ENCODE data around the gene PAGE1.
"Not testable (repeated sequence)": the region's sequence is repeated elsewhere in the genome, so short reads cannot be mapped to it uniquely, and the experiment has no call there.

PAGE1 gene, protein sequence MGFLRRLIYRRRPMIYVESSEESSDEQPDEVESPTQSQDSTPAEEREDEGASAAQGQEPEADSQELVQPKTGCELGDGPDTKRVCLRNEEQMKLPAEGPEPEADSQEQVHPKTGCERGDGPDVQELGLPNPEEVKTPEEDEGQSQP

DNA sequence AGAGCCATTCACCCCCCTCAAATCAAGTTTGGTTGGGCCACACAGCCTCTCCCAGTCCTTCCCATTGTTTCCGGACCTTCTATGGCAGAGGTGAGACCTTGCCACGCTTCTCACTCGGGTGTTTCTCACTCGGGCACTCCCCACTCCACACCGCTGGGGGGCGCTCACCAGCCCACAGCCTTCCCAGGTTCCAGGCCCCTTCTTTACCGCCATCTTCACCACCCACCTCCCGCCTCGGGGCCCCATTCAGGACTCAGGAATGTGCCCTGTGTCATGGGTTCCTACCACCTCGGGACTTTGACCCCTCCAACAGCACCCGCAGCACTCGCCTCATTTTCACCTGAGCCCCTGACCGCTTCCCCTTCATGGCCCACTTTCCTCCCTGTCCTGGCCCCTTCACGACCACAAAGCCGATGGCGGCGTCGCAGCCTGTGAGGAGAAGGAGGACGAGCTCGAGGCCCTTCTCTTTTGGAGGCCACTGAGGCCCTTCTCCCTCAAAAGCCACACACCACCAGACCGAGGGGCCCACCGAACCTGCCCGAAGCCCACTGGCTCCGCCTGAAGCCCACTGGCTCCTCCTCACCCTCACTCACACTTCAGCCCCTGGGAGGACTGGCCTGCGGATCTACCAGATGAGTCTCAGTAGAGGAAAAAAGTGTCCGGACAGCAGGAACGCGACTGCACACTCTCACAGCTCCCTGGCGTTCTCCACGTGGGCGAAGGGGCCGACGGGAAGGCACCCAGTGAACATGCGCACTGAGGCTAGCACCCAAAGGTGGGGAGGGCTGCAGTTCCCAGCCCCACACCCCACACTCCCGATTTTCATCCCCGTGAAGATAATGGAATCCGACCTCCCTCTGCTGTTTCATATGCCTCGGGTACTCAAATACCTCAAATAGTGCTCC lies at the start of gene PAGE1:
Gene PAGE1, minus strand, starts transcription at position 709 of the 905 bp plus-strand sequence. CDS start 1,214 bp downstream, outside the sequence.
- no peak for DNase-seq

DNA sequence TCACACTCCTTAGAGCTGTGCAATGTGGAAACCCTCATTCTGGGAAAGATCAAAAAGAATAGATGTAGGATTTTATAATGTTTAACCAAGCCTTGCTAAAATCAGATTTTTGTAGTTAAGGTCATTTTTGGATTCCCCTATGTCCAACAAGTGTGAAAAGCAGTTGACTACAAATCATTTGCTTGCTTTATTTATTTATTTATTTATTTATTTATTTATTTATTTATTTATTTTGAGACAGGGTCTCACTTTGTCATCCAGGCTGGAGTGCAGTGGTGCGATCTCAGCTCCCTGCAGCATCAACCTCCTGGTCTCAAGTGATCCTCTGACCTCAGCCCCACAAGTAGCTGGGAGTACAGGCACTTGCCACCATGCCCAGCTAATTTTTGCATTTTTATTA lies 45.7 kb upstream of the PAGE1 start:
- not testable (repeated sequence) for DNase-seq

DNA sequence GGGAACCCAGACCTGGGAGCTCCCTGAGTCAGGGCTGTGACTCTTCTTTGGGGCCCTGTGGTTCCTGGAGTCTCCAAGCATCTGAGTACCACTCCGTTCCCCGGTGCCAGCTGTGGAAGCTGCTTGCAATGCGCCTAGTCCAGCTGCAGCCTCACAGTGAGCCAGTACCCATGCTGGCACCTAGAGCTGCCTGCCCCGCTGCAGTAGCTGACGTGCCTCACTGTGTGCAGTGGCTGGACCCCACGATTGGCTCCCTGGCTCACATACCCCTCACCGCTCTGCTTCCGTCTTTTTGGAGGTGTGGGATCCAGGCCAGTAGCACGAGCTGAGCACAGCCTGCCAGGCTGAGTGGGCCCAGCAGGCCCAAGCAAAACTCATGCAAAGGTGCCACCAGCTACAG lies 32.1 kb upstream of the PAGE1 start:
- no peak for DNase-seq

DNA sequence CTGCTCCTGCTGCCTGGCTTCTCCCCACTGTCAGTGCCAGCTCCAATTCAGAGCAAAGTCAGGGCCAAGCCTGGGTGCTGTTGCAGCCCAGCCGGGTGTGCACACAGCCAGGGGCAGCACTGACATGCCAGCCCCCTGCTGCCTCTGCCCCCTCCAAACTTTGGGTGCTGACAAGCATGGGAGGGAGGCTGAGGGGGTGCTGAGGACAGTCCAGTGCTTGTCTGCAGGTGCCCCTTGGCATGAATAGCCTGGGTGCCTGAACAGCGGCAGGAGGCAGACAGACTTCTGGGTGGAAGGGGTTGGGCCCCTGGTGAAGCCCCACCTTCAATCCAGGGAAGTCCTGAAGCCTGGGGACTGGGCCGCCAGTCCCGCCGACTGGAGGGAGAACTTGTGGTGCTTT lies 31.2 kb upstream of the PAGE1 start:
- no peak for DNase-seq

DNA sequence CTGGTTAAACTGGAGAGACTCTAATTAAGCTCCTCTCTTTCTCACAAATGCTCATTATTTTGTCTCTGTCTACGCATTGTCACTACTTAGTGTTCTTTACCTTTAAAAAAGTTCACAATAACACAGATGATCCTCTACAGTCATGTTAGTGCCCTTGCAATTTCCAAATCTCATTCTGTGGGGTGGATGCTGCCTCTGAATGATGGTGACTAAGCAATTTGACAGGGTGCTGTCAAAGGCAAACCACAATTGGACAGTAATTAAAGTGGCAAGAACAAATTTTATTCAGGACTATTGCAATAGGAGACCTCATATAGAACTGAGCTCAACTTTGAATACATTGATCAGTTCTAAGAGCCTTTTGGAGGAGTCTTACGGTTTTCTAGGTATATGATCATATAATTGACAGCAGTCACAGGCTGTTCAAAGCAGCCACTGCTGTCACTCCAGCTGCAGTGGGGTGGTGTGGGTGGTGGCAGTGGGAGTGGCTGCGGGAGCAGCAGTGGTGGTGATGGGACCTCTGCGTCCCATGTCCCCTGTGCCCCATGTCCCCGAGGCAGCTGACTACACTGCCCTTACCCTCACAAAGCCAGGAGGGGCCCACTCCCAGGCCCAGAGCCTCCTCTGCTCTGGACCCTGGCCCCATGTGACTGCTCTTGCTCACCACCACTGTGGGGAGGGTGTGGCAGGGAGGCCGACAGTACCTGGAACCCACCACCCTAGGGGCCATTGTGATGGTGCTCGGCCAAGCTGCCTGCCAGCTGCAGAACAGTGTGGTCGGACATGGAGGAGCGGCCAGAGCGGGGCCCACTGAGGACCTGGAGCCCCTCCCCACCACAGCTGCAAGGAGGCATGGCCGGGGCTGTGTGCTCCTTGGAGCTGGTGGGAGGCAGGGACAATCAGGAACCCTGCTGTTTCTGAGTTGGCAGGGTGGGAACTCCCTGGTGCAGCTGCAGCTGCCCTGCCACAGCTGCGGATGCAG lies 30.4 kb upstream of the PAGE1 start:
- no peak for DNase-seq

DNA sequence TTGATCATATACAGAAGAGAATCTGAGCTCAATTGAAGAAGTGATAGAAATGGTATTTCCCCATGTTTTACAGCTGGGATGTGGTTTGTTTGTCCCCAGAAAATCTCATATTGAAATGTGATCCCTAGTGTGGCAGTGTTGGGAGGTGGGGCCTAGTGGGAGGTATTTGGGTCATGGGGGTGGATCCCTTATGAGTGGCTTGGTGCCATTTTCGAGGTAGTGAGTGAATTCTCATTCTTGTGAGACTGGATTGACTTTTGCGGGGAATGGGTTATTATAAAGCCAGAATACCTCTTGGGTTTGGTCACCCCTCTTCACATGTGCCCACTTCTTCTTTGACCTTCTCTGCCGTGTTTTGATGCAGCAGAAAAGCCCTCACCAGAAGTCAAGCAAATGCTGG lies 29.6 kb upstream of the PAGE1 start:
- DNase-seq = no peak

DNA sequence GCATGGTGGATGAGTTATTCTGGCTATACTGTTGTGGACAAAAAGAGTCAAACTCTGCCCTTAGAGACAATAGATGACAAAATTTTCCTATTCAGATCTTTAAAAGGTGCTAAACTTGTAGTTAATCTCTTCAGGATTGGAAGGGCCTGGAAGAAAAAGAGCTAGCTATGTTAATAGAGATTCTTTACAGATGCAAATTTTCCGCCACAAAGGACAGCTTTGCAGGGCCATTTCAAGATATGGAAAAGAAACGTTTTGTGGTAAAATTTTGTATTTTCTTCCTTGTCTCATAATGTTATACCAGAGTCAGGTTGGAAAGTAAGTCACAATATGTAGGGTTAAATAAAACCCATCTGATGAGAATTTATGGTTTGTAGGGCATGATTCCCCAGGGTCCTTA lies 24.3 kb upstream of the PAGE1 start:
- not testable (repeated sequence) for DNase-seq

DNA sequence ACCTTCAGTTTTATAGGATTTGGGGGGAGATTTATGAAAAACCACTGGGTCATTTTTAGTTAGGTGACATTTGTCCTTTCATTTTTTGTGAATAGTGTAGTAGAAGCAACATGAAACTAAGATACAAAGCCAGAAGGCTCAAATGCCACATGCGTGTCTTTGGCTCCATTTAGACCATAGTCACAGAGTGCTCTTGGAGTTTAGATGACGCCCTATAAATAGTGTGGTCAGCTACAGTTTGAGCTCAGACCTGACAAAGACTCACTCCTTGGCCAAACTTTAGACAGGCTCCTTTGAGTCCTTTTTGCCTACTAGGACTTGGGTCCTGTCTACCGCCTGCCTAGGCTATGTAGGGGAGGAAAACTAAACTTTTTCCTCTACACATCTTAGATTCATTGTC lies 16.8 kb upstream of the PAGE1 start:
- no peak for DNase-seq

DNA sequence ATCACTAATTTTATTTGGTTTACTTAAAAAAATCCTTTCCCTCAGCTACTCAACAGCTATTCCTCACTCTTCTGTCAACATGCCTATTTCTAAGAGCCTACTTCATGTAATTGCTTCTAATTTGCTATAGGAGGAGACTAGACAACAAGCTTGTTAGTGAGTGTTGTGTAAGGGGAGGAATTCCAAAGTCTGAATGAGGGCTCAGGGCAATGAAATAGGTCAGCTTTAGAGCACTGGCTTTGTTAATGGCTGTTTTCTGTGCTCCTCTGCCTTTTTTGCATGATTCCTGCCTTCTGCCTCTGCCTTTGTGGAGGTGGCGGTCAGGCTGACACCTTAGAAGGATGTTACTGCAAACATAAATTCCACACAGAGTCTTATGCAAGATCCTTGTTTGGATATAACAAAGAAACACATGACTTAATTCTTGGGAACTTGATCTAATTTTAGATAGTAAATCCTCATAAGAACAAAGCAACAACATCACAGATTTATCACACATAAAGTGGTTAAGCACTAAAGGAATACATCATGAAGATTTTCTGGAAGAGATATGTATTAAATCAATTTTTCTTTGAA lies 15.0 kb upstream of the PAGE1 start:
- no peak for DNase-seq

DNA sequence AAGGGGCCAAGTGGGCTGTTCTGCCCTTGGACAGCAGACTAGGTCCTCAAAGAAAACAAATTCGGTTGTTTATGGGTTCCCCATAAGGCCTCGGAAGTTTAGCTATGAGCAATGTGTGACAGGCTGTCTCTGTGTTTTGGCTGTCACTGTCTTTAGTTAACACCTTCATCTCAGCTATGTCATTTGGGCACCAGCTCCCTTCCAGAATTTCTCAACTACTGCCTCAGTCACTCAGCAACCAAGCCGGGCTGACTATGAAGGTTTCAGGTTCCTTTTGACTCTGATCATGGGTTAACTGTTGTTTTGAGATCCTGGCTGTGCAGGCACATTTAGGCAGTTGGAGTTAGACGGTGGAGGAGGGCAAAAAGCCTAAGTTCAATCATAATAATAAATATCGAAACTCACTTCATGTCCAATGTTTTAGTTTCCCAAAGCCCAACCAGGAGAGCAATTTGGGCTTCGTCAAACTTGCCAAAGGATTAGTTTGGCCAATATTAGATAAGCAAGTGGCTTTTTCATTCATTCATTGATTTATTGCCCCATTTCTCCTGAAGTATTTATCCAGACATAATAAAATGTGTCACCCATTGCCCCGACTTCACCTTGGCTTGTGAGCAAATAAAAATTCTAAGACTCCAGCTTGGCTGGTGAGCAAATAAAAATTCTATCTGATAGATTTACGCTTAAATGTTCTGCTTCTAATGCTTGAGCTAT lies 9.1 kb upstream of the PAGE1 start:
- no peak for DNase-seq

DNA sequence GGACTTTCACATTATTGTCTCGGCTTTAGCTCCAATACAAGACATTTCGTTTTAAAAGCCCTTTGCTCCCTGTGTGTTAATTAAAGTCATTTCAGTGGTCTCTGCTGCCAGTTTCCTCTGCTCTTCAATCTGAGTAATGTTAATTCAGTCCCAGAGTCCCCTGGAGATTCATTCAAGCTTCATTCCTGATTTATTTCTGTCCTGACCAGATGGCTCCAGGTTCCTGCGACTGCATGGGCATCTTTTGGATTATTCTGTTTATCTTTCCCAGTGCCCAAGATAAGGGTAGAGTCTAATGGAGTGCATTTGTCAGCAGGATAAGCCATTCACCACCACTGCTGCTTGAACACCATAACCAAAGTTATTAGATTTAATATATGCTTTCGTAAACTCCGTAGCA lies 6.1 kb upstream of the PAGE1 start:
- DNase-seq = no peak

DNA sequence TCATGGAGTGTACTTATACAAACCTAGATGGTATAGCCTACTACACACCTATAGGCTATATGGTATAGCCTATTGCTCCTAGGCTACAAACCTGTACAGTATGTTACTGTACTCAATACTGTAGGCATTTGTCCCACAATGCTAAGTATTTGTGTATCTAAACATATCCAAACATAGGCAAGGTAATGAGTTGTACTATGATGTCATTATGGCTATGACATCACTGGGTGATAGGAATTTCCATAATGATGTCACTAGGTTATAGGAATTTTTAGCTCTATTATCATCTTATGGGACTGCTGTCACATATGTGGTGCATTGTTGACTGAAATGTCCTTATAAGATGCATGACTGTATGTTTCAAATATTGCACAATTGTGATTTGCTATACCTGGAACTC lies 5.5 kb upstream of the PAGE1 start:
- DNase-seq = no peak

DNA sequence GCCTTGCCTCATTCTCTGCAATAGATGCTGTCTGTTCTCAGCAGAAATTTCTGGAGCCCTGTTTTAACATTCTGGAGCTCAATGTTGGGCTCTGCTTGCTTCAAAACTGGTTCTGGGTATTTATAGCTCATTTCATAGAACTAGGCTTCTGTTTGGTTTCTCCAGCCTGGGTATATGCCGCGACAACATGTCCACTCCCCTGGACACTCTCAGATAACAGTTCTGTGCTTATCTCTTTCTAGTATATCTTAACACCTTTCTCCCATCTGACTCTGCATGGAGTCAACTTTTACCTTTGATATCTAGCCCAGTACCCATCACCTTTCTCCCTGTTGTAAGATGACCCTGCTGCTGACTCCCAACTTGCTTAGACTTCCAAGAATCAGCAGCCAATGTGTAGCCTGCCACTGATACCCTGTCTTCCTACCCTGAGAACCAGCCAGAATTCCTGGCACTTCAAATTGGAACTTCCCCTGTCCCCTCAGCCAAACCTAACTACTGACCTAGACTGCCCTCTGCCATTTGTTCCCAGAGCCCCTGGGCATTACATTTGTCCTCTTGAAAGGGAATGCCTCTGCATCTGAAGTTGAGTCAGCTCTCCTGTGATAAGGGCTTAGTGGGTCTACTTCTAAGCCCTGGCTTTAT lies 20.6 kb downstream of the PAGE1 start:
- no peak for DNase-seq

DNA sequence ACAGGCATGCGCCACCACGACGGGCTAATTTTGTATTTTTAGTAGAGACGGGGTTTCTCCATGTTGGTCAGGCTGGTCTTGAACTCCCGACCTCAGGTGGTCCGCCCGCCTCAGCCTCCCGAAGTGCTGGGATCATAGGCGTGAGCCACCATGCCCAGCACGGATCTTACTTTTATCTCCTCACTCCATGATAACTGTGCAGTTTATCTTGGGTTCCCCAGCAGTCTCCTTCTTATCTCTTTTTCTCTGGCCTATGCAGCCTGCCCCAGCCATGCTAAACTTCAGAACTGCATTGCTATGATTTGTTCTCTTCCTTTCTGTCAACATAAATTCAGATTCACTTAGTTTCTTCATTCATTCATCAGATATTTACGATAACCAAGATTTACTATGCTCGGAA lies 22.4 kb downstream of the PAGE1 start:
- DNase-seq = no peak

DNA sequence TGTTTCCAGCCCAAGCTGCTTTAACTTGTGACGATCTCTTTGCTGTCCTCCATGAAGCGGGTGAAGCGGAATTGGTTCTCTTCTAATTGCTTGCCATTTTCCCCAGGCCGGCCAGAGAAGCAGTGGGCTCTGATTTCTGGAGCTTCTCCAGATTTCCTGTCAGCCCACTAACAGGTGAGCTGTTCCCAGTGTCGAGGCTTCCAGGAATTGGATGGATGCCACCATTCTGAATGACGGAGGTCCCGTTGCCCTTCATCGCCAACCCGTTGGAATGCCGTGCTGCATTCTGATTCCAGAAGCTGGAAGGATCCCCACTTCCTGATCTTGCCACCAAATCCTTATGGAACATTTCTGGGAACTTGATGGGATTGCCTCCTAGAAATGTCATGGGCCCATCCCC lies 31.0 kb downstream of the PAGE1 start:
- DNase-seq = no peak

DNA sequence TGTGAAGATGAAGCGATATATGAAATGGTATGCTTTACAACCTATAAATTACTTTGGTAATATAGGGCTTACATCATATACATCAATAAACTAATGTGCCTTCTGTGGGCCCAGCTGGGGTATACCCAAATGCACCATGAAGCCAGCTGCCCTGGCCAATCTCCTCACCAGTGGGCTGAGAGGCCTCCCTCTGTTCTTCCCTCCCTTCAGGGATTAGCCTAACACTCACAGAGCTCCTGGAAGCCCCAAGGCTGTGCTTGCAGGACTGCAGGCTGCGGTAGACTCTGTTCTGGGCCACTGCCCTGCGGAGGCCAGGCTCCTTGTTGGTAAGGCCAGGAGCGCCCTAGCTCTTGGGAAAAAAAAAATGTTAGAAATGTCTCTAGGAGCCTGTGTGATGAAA lies 33.9 kb downstream of the PAGE1 start:
- DNase-seq = no peak

DNA sequence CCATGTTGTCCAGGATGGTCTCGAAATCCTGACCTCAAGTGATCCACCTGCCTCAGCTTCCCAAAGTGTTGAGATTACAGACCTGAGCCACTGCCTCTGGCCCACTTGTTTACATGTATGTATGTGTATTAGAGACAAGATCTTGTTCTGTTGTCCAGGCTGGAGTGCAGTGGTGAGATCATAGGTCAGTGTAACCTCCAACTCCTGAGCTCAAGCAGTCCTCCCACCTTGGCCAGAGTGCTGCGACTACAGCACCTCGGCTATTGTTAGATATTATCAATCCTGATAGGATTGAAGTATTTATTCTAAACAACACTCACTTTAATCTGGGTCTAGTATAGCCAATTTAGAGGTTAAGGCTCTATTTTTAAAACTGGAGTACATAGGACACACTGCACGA lies 36.0 kb downstream of the PAGE1 start:
- DNase-seq = no peak

DNA sequence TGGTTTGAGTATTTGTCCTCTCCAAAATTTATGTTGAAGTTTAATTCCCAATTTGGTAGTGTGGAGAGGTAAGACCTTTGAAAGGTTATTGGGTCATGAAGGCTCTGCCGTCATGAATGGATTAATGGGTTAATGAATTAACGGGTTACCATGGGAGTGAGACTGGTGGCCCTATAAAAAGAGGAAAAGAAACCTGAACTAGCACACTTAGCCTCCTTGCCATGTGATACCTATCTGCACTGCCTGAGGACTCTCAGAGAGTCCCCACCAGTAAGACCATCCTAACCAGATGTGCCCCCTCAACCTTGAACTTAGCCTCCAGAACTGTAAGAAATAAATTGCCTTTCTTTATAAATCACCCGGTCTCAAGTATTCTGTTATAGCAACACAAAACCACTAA lies 39.3 kb downstream of the PAGE1 start:
- no peak for DNase-seq

DNA sequence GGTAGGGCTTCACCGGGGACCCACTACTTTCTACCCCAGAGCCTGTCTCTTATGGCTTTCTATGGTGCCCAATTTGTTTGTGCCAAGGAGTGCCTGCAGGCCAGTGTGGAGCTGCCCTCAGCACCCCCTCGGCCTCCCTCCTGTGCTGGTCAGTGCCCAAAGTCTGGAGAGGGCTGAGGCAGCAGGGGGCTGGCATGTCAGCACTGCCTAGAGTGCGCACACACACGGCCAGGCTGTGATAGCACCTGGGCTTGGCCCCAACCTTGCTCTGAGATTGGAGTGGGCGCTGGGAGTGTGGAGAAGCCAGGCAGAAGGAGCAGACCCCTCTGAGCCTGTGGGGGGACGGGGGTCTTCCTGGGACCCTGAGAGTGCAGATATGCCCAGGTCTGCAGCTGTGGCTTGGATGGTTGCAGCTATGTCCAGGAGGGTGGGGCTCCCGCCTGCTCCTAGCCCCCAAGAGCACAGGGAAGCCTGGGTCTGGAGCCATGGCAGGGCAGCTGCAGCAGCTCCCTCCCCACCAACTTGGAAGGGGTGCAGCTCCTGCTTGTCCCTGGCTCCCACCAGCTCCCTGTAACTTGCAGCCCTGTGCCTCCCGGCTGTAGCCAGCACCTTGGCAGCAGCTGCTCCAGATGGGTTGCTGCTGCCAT lies 50.7 kb downstream of the PAGE1 start:
- no peak for DNase-seq

Data from fibroblast of upper back skin (primary cell).